GM15510 (cell line): ENCODE results near the gene PCID2.

Experiments
- POLR2A ChIP-seq: IDR thresholded peaks from 3 replicates; pipeline ENCODE4 v1.6.1; 2011; ENCODE audit warnings: borderline replicate concordance; ENCODE audit not compliant: insufficient read length; ENCODE audit errors: extremely low read depth

PCID2 gene

GRCh38 chr13:113183450-113184129 lies 24.9 kb downstream of the PCID2 start:
- TF ChIP-seq POLR2A: no peak

GRCh38 chr13:113182046-113182445 lies 26.4 kb downstream of the PCID2 start:
- no peak for TF ChIP-seq POLR2A

- no peak for TF ChIP-seq POLR2A
Observed at GRCh38 chr13:113179374-113180230, 28.9 kb downstream of the PCID2 start.

- TF ChIP-seq POLR2A: no peak
Observed at GRCh38 chr13:113178896-113179167, 29.6 kb downstream of the PCID2 start.

GRCh38 chr13:113178070-113178895 lies 30.2 kb downstream of the PCID2 start:
- TF ChIP-seq POLR2A: no peak

- no peak for TF ChIP-seq POLR2A
Observed at GRCh38 chr13:113176822-113177221, 31.6 kb downstream of the PCID2 start.

- TF ChIP-seq POLR2A: no peak
Observed at GRCh38 chr13:113176280-113176679, 32.2 kb downstream of the PCID2 start.

GRCh38 chr13:113172419-113172926 lies 36.0 kb downstream of the PCID2 start:
- no peak for TF ChIP-seq POLR2A

GRCh38 chr13:113171250-113172125 lies 37.0 kb downstream of the PCID2 start:
- no peak for TF ChIP-seq POLR2A

GRCh38 chr13:113170511-113170910 lies 38.0 kb downstream of the PCID2 start:
- TF ChIP-seq POLR2A: no peak

GRCh38 chr13:113169277-113170272 lies 38.9 kb downstream of the PCID2 start:
- no peak for TF ChIP-seq POLR2A

GRCh38 chr13:113168211-113168610 lies 40.3 kb downstream of the PCID2 start:
- TF ChIP-seq POLR2A: no peak

- no peak for TF ChIP-seq POLR2A
Observed at GRCh38 chr13:113167575-113167974, 40.9 kb downstream of the PCID2 start.
